GM18508 (cell line): ENCODE measurements around the gene DCTN3.

ENCODE experiments used
- ATAC-seq: cut with Tn5 transposase; IDR thresholded peaks from one replicate; pipeline ENCODE4 v1.9.1; 2021; ENCODE audit warnings: moderate number of reproducible peaks; ENCODE audit not compliant: insufficient read depth, unreplicated experiment

DCTN3 gene

DNA sequence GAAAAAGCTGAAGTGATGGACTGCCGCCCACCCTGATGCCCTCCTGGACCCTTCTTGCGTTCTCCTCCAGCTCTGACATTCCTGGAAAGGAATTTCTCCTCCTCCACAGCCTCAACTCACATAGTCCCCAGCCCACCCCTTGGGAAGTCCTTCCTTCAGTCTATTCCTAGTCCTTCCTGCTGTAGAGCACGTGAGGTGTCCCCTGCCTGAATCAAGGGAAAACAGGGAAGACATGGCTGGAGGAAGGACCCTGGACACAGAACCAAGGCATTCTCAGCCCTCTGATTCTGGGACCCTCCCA is 4.8 kb upstream of the DCTN3 start:
- ATAC-seq: no peak

DNA sequence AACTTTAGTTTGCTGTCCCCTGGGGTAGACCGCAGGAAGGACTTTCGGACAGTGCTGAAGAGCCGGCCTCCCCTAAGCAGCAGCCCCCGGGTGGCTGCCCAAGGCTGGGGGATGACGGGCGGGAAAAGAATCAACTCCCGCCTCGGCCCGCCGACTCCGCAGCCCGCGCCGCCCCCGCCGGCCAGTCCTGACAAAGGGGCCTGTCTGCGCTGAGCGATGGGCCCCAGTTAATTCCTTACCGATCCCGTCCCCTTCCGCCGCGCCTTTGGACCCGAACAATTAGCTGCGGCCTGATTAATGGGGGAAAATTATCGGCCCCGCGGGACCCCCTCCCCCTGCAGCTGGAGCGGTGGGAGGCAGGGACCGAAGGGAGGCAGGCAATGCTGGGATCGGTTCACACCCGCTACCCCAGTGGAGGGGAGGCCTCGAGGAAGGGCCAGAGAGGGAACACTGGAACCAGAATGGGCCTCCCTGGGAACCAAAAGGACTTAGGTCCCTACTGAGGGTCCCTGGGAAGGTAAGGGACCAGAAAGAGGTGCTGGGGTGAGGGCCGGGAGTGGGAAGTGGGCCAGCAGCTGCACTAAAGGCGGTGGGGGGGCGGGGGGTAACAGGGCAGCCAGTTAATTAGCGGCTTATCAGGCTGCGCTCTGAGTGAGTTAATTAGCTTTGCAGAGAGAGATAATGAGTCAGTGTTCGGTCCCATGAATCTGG is 4.3 kb upstream of the DCTN3 start:
- no peak for ATAC-seq

DNA sequence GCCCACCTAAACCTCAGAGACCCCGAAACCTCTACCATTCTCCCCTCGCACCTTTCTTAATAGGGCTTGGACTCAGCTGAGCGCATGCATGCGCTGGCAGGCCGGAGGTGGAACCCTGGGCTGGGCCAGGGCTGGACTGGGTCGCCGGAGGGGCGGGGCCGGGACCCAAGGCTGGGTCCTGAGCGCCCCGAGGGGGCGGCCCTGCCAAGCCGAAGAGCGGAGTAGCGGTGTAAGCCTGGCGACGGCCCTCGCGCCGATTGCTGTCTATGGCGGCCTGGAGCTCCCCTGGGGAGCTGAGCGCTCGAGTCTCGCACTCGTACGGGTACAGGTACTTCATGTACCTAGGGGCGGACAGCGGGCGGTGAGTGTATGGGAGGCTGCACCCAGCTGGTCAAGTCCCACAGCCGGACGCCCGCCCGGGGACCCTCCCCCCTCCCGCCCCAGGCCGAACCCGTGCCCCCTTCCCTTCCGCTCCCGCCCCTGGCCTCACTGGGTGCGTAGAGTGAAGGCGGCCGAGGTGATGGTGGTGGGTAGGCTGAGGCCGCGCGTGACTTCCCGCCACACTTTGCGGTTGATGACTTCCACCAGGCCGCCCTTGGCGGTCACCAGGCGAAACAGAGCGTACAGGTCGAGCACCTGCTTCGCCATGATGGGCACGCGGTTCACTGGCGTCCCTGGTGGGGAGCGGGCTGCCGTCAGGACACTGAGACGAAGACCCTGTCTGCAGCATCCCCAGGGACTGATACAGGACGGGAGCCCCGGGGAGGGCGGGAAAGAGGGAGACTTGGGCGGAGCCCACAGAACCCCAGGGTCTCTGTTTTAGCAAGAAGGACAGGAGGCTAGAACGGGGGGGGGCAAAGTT is 3.3 kb upstream of the DCTN3 start:
- ATAC-seq: no peak

DNA sequence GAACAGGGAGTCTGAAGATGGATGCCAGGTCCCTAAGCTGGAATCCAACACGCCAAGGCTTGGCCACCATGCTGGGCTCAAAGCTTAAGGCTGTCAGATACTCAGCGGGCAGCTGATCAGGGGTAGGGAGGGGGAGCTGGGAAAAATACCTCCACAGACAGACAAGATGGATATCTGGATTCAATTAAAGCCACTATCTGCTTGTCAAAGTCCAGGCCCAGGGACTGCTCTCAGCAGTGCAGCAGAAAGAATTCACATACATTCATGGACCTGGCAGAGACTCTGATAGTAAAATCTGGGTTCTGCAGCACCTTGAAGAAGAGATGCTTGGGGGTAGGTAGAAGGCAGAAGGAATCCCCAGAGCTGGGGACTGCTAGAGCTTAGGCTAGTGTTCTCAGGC is 5.2 kb downstream of the DCTN3 start:
- ATAC-seq: no peak

DNA sequence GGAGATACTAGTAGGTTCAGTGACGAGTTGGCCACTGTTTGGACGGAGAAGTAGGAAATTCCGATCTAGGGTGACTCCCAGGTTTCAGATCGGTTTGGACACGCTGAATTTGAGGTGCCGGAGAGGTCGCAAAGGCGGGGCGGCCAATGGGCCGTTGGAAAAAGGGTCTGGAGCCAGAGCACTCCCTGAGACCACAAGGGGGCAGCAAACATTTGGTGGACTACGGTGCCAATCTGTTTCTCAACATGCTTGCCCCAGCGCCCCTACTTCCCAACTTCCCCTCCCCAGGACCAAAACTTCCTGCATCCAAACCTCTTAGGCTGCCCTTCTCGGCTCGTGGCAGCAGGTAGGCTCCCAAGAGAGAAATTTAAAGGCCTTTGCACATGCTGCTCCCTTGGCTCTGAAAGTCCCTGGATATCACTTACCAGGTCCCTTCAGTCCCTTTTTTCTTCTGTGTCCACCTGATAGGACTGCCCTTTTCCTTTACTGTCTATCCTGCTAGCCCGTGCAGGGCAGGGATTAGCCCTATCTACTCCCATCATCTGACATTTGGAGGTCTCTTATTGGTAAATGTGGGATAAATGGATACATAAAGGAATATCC is 7.4 kb downstream of the DCTN3 start:
- no peak for ATAC-seq

DNA sequence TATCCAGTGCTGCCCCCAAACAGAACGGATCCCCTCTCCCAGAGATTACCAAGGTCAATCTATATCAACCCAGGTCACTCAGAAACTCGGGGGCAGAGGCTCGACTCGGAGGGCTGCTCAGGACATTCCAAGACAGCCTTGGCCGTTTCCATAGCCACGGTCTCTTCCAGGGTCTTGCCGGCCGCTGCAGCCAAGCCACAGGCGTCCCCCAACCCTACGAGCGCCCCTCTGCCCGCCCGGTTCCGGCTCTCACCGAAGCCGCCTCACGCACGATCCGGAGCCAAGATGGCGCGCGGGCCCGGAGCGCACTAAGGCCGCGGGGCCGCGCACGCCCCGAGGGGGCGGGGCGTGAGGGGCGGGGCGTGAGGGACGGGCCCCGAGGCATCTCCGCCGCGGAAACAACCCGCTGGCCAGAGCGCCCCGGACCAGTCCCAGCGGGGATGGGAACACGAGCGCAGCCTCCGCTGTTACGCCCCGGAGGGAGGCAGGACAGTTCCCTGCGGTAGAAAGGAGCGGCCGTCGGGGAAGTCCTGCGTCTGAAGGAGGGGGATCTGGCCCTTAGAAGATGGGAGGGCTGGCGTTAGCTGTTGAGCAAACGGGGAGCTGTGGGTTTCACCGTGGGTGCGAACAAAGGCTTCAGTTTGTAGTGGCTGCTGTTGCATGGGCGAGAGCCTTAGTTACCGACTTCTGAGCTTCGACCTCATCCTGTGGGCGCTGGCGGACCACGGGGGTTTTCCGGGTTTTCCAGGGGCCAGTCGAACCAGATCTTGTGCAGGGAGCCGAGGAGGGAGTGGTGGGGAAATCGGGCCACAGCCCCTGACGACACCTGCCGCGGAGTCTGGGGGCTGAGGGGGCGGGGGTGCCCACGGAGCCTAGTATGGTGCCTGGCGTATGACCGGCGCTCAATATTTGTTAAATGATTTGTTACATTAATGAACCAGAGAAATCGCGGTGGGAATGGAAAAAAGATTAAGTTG is 8.2 kb downstream of the DCTN3 start, which contains the start of gene RPP25L:
Gene RPP25L (minus strand): TSS at position 287 of the 977 bp plus-strand sequence. CDS start 801 bp downstream, outside the sequence.
- no peak for ATAC-seq

DNA sequence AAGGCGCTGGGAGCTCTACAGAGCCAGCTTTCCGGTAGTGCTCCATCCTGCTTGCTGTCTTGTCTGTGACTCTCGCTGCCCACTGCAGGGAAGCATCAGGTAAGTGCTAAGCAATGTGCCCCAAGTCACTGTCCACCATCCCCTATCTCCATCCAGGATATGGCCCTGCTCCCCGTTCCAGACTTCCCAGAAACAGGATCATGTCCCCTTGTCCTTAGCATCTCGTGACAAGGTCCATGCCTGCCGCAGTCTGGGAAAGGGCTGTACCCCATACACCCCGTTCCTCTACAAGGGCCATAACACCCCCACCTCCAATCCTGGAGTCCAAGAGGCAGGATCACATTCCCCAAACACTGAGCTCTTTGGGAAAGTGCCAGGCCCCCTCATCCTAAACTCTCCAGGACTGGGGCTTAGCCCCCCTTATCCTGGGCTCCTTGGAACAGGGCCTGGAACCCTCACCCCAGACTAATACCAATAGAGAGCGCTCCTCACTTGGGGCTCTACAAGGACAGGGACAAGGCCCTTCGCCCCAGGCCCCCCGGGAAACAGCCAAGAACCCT is 9.0 kb downstream of the DCTN3 start:
- ATAC-seq: no peak

DNA sequence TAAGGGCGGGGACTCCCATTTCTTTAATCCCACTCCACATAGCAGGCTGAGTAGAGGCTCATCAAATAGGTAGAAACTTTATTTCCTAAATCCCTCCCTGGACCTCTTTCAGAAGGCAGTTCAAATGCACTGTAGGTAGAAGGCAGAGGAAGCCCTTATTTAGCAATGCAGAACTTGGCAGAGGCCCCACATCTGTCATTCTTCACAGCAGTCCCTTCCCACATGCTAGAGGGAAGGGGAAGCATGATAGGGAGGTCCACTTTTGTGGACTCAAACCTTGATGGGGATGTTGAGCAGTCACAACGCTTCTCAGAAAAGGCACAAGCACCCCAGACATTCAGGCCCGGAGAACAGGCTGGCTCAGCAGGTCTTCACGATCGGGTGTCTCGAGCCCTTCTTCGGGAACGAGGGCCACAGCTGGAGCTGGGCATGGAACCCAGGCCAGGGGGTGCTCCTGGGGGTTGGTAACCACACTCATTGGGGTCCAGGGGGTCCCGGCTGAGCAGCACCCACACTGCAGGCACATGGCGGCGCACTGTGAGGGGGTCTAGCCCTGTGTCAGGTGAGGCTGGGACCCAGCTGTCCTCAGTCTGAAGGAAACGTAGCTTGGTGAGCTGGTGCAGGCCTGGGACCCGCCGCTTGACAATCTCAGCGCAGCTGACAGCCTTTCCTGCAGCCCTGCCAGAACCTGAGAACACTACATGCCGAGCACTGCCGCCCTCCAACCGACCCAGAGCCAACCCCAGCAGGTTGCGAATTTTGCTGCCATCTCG is 9.7 kb downstream of the DCTN3 start:
- ATAC-seq: no peak

DNA sequence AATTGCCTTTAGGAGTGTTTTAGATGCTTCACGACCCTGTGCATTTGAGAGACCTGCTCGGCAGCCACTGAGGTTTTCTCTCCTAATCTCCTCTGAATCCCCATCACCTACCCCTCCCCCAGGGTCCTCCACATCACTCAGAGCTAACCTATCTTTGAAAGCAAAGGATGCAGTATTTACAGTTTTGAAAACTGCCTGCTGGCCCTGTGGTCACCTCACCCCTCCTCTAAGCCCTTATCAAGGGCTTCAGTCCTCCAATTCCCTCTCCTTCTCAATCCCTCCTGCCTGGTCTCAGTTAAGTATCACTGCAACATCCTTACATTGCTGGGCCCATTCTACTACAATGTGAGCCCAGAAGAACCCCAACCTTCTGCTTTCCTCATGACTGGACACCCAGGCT is 13.0 kb downstream of the DCTN3 start:
- no peak for ATAC-seq

DNA sequence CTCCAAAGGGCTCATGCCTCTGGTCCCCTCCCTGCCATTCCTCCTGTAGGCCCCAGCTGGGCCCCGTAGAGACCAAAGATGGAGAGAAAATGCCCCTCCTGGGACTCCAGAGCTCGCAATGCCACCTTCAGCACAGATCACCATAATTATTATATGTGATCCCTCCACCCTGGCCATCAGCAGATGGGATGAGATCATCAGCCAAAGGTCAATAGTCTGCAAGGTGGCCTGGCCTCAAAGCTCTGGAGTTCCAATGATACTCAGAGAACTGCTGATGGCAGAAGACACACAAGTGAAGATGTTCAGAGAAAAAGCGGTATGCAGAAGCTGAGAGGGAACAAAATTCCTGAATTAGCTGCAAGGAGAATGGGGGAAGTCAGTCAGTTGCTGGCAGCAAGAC is 13.4 kb downstream of the DCTN3 start:
- ATAC-seq: no peak

DNA sequence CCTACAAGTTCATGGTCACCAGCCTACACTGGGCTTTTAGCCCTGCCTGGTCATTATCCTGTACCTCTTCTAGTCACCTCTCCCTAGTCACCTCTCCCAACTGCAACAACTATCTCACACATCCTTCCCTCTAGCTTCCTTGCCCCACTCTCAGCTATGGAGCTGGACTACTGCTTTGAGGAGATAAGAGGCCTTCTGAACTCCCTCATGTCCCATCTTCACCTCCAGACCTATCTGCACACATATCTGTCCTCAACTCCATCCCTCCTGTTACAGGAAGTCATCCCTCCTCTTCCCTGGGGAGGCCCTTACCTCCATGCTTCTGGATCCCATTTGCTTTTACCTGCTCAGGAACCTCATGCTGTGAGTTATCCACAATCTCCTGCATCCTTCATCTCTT is 14.1 kb downstream of the DCTN3 start:
- no peak for ATAC-seq

DNA sequence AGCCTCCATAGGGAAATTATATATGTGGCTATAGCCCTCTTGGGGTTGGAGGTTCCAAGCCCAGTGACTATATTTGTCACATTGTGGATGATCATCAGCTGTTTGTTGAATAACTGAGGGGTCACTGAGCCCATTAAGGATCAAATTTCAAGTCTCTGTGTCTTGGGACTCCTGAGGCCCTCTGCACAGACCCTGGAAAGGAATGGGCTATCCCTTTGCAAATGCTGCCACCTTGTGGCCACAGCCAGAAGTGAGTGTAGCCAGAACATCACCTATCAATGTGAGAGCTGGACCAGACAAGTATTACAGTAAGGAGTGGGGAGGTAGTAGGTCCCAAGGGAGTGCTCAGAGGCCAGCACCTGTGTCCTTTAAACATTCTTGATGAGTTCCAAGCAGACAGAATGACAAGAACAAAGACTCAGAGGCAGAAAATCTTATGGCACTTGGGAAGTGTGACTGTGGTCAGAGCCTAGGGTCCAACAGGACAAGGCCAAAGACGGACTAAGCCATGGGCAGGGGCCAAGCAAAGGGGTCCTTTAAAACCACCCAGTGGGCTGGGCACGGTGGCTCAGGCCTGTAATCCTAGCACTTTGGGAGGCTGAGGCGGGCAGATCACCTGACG is 16.6 kb downstream of the DCTN3 start:
- ATAC-seq: no peak

DNA sequence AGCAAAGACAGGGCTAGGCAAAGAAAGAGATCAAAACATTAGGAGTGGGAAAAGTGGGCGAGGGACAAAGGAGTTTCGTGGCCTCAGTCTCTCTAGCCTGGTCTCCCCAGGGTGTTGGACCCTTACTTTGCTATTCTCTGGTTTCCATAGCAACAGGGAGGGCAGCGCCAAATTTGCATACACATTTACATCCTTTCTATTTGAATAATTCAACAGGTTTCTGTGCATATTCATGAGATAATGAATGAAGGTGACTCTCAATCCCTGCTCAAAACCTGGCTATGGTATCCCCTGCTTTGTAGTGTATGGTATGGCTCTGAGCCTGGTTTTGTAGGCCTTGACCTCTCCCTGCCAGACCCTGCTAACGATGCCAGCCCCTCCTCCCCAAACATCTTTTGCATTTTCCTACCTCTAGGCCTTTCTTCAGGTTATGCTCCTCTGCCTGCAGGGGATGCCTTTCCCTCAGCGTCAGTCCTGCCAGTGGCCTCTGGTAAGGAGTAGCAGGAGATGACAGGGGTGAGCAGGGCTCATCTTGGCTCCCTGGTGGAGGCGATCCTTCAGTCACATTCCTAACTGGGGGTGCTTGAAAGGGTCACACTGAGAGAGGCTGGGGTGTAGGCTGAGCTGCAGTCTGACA is 18.2 kb downstream of the DCTN3 start:
- no peak for ATAC-seq

DNA sequence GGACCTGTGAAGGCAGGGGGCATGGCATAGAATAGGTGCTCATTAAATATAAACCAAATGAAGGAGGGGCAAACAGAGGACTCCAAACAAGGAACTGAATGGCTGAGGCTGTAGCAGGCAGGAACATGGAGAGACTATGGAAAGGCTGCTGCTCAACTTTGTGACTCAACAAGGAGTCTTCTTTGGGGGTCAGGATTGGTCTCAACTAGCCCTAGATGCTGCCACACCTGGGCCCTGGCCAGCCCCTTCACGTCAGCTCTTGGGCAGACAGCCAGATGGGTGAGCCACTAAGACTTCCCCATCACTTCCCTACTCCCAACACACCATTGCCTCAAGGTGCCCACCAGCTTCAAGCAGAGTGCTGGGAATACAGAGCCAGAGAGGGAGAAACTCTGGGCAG is 19.4 kb downstream of the DCTN3 start:
- no peak for ATAC-seq

DNA sequence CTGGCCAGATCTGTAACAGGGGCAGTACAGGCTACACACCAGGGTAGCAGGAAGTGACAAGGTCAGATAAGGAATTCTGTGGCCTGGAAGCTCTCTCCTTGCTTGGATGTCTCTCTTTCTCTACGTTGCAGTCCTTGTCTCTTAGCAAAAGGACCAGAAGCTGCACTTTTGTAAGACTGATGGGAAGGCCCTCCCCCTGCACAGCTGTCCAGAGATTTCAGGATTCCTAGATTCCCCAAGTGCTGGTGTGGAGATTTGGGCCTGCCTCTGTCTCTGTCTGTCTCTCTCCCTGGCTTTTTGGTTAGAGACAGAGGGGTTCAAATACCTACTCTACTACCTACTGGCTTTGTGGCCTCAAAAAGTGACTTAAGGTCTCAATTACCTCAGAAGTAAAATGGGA is 20.7 kb downstream of the DCTN3 start:
- ATAC-seq: no peak

DNA sequence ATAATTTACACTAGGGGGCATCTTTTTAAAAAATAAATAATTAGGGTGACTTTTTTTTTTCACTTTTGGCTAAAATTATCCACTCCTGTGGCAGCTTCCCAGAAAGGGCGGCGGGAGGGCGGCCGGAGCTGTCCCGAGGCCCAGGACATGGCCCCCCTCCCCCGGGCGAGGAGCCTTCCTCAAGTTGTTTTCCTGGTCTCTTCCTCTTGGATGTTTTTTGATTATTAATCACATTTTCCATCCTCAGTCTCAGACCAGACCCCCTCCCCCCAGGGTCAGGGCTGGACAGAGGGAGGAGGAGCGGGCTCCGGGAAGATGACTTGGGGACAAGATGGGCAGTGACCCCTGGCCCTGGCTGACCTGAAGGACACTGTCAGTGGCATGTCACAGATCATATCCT is 26.1 kb downstream of the DCTN3 start:
- ATAC-seq: no peak

DNA sequence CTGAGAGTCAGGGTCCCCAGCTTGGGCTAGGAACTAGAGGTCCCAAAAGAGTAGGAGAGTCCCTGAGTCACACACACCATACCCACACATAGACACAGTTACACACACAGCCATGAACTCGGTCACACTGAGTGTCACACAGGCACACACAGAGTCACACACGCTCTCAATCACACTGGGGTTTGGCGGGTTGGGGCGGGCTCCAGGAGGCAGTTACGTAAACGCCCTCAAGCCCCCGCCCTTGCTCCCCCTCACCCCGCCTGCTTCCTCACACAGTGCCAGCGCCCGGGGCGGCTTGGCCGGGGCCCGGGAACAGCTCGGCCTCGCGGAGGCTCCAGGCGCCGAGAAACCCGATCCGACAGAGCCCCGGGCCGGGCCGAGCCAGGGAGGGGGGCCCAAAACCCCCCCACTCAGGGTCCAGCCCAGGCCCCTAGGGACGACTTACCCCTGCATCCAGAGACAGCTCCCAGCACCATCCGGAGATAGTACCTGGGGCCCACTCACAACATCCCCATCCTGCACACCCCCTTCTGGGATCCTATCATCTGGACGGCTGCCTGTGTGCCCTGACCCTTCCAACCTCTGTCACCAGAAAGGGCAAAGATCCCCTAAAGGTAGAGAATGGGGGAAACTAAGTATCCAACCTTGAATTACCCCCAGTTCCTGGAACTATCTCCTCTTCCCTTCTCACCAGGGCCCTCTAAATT is 27.2 kb downstream of the DCTN3 start:
- no peak for ATAC-seq
